ENCODE results near the gene FCHO2.
A peak's percentile ranks its signal among the peaks of the same experiment; 100 is the strongest.
"Not testable (repeated sequence)": the region's sequence is repeated elsewhere in the genome, so short reads cannot be mapped to it uniquely, and the experiment has no call there.

FCHO2 gene

GRCh38 chr5:72957337-72957736 is 1.5 kb downstream of the FCHO2 start:
- DNase-seq, result no peak

- no peak for DNase-seq
These were observed 3.4 kb downstream of the FCHO2 start for GRCh38 chr5:72959257-72959656.

DNA sequence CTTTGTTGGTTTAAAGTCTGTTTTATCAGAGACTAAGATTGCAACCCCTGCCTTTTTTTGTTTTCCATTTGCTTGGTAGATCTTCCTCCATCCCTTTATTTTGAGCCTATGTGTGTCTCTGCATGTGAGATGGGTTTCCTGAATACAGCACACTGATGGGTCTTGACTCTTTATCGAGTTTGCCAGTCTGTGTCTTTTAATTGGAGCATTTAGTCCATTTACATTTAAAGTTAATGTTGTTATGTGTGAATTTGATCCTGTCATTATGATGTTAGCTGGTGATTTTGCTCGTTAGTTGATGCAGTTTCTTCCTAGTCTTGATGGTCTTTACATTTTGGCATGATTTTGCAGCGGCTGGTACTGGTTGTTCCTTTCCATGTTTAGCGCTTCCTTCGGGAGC is 18.6 kb downstream of the FCHO2 start:
- DNase-seq, result not testable (repeated sequence)

DNA sequence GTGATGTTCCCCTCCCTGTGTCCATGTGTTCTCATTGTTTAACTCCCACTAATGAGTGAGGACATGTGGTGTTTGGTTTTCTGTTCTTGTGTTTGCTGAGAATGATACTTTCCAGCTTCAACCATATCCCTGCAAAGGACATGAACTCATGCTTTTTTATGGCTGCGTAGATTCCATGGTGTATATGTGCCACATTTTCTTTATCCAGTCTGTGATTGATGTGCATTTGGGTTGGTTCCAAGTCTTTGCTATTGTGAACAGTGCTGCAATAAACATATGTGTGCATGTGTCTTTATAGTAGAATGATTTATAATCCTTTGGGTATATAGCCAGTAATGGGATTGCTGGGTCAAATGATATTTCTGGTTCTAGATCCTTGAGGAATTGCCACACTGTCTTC is 21.0 kb downstream of the FCHO2 start:
- DNase-seq, result not testable (repeated sequence)

DNA sequence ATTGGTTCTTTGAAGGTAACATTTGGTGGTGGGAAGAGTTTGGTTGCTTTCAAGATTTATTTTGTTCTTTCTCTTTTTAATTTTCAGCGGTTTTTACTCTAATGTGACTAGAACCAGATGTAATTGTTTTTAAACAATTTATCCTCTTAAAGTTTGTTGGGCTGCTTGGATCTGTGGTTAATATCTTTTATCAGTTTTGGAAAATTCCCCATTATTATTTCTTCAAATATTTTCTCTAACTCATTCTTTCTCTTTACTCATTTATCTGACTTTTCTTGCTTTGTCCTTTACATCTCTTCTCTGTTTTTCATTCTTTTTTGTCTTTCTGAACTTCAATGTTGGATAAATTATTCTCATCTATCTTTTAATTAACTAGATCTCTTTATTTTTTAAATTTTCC is 29.9 kb downstream of the FCHO2 start:
- no peak for DNase-seq

GRCh38 chr5:72988769-72989168 is 32.9 kb downstream of the FCHO2 start:
- DNase-seq, result no peak

- DNase-seq, result no peak
These were observed 35.6 kb downstream of the FCHO2 start for GRCh38 chr5:72991394-72991793.

DNA sequence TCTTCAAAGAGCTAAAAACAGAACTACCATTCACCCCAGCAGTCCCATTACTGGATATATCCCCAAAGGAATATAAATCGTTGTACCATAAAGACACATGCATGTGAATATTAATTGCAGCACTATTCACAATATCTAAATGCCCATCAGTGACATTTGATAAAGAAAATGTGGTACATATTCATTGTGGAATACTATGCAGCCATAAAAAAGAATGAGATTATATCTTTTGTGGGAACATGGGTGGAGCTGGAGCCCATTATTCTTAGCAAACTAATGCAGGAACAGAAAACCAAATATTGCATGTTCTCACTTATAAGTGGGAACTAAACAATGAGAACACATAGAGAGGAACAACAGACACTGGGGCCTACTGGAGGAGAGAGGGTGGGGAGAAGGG is 38.7 kb downstream of the FCHO2 start:
- no peak for DNase-seq

DNA sequence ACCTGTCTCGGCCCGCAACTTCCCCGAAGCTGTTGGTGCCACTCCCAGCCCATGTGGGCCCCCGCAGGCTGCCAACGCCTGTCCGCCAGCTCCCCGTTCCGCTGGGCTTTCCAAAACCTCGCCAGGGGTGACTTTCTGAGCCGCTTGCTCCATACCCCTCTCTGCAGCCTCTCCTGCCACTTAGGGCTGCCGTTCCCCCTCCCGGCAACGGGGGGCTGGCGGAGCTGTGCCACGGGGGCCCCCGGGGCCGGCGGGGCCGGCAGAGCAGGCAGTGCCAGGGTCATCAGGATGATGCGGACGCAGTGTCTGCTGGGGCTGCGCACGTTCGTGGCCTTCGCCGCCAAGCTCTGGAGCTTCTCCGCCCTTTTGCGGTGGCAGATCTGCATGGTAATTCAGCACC is 40.8 kb downstream of the FCHO2 start:
- DNase-seq, result no peak

DNA sequence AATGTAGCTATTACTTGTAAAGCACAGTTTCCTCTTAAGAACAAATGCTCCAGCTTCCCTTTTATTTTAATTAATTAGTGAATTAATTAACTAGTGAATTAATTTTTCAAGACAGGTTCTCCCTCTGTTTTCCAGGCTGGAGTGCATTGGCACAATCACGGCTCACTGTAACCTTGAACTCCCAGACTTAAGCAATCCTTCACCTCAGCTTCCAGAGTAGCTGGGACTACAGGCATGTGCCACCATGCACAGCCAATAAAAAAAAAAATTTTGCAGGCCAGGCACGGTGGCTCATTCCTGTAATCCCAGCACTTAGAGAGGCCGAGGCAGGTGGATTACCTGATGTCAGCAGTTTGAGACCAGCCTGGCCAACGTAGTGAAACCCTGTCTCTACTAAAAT is 44.1 kb downstream of the FCHO2 start:
- no peak for DNase-seq

DNA sequence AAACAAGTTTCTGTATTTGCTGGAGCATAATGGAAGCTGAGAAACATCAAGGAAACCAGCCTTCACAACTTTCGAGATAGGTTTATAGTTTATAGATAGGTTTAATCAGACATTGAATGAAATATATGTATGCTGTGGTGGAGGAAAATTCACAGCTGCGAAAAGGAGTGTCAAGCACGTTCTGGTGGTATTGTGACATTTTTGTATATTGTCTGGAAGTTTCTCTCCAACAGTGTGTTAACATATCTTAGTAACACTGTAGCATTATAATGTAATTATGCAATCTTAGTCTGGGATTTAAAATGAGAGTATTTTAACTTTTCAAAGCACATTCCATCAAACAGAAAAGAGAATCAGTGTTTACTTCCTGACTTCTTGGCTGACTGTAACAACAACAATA is 50.0 kb downstream of the FCHO2 start:
- no peak for DNase-seq

DNA sequence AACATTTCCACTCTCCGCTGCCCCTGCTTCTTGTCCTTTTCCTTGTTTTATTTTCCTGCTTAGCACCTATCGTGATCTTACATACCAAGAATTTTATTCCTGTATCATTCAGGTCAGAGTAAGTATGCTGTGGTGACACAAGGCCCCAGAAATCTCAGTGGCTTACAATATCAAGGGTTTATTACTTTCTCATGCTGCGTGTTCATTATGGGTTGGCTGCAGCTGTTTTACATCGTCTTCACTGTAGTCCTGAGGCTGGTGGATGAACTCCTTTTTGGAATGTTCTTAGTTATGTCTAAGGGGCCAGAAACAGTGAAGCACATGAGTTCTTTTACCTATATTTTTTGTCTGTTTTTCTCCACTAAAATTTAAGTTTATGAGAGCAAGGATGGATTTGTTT is 51.2 kb downstream of the FCHO2 start:
- DNase-seq, result no peak

DNA sequence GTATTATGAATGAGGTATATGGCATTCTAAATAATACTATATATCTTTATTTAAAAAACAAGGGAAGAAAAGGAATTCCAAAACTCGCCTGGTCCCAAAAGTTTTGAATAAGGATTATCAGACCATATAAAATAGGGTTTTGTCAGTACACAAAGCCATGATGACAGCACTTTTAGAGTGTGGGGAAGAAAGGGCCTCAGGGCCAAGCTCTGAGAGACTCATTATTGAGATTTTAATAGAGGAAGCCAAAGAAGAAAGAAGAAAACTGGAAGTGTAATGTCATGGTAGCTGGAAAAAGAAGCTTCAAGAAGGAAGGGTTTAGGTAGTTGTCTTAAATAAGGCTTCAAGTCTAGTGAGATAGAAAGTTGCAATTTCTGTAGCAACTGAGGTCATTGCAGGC is 53.0 kb downstream of the FCHO2 start:
- no peak for DNase-seq

DNA sequence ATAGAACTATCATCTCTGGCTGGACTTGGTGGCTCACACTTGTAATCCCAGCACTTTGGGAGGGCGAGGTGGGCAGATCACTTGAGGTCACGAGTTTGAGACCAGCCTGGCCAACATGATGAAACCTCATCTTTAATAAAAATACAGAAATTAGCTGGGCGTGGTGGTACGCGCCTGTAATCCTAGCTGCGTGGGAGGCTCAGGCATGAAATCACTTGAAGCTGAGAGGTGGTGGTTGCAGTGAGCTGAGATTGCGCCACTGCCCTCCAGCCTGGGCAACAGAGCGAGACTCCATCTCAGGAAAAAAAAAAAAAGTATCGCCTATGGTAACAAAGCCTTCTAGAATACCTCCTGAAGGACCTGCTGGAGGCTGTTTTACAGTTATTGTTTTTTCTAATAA is 55.8 kb downstream of the FCHO2 start:
- DNase-seq, result not testable (repeated sequence)

GRCh38 chr5:73018892-73019291 is 63.1 kb downstream of the FCHO2 start:
- DNase-seq, result no peak

- no peak for DNase-seq
These were observed 63.9 kb downstream of the FCHO2 start for GRCh38 chr5:73019766-73020165.

GRCh38 chr5:73022471-73023169 is 66.8 kb downstream of the FCHO2 start:
- DNase-seq, result no peak

- not testable (repeated sequence) for DNase-seq
These were observed 69.2 kb downstream of the FCHO2 start for GRCh38 chr5:73024946-73025544.

DNA sequence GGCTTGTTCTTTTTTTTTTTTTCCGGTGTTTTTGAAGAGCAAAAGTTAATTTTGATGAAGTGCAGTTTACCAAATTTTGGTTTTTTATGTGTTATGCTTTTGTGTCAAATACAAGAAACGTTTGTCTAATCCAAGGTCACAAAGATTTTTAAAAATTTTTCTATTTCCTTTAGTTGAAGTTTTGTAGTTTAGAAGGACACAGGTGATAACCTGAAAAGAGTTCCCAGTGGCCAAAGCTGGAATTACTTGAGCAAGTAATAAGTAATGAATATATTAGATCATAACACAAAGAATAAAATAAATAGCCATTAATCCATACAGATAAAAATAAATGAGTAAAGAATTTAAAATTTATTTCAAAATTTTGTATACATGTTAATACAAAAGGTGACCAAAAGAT is 71.5 kb downstream of the FCHO2 start:
- DNase-seq, result no peak

GRCh38 chr5:73027816-73028215 is 72.0 kb downstream of the FCHO2 start:
- DNase-seq, result no peak

DNA sequence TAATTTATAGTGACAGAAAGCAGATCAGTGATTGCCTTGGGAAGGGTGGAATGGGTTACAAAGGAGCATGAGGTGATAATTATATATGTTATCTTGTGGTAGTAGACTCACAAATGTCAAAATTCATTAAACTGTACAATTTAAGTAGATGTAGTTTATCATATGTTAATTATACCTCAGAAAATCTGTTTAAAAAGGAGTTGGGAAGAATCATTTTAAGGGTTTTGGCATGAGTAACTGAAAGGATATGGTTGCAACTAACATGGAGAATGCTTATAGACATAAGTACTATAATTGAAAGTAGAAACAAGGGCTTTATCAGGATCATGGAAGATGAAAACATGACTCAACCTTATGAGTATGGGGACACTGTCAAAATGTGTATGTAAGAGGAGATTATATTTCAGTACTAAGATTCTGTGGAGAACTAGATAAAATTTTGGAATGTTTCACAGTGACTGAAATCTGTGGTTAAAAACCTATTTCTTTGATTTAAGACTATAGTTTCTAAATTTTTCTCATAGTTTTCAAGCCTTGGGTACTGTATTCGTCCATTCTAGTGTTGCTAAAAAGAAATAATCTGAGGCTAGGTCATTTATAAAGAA is 73.3 kb downstream of the FCHO2 start:
- DNase-seq, result no peak

GRCh38 chr5:73030531-73030930 is 74.7 kb downstream of the FCHO2 start:
- DNase-seq, result no peak

- no peak for DNase-seq
These were observed 75.2 kb downstream of the FCHO2 start for GRCh38 chr5:73030995-73031394.

DNA sequence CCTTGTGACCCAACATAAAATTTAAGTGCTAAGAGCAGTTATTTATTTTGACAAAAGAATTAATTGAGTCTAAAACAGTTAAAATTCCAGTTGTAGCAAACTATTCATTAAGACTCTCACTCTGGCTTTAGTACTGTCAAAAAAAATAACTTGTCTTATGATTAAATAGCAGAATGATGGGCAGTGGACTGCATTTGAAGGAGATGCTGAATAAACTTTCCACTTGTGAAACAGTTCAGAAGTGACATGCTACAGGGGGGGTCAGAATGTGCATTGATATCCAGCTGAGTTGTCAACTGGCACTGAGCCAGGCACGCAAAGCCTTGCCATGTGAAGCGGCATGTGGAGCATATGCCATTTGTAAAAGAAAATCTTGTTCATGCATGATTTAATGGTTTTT is 76.0 kb downstream of the FCHO2 start:
- peak in 1 of 2 experiments; percentile 45 for DNase-seq

- DNase-seq, result no peak
These were observed 76.8 kb downstream of the FCHO2 start for GRCh38 chr5:73032635-73033034.
